Mesodermal cell (in vitro differentiated cells): ENCODE measurements around the gene SLC16A12.

Source experiments
- H3K27ac ChIP-seq: 2 replicates; pipeline ENCODE4 v1.7.0; 2013; ENCODE audit warnings: mild to moderate bottlenecking, low read depth, low read length, moderate library complexity; ENCODE audit not compliant: severe bottlenecking
- H3K36me3 ChIP-seq: 2 replicates; pipeline ENCODE4 v1.7.1; 2013; ENCODE audit warnings: mild to moderate bottlenecking, low read length, moderate library complexity; ENCODE audit not compliant: control insufficient read depth, insufficient read depth
- H3K4me1 ChIP-seq: one replicate; pipeline ENCODE4 v1.7.1; 2013; ENCODE audit warnings: mild to moderate bottlenecking, low read length; ENCODE audit not compliant: insufficient read depth, control insufficient read depth, poor library complexity, severe bottlenecking
- H3K4me3 ChIP-seq: 2 replicates; pipeline ENCODE4 v1.7.0; 2013; ENCODE audit warnings: low read length, control low read depth, mild to moderate bottlenecking; ENCODE audit not compliant: insufficient read depth, poor library complexity, severe bottlenecking; ENCODE audit errors: extremely low read depth
- H3K9me3 ChIP-seq: 2 replicates; pipeline ENCODE4 v1.7.1; 2013; ENCODE audit warnings: mild to moderate bottlenecking, low read length, moderate library complexity; ENCODE audit not compliant: control insufficient read depth
- WGBS, 2 experiments: methylation state at CpG; one replicate each; pipeline ENCODE4 v1.1.5; 2013; ENCODE audit warnings: missing lambda C conversion rate in 2 of 2; ENCODE audit not compliant: insufficient coverage in 2 of 2; 5-methylcytosine and 5-hydroxymethylcytosine counted together

The SLC16A12 gene

GRCh38 chr10:89482256-89482655, 53.1 kb downstream of the SLC16A12 start:
- Histone ChIP-seq H3K4me1 (no peaks in the 10 kb centered on the region), H3K27ac (no peak overlapping the region), H3K9me3 (no peaks in the 10 kb centered on the region), H3K4me3 (no peak overlapping the region), H3K36me3 (no peaks in the 10 kb centered on the region)
- WGBS, 2 experiments, result 100% methylated on average over 2 of the region's 3 CpGs

GRCh38 chr10:89481662-89482061, 53.7 kb downstream of the SLC16A12 start:
- H3K36me3 ChIP-seq, result no peaks in the 10 kb centered on the region
- H3K4me3 ChIP-seq, result no peak overlapping the region
- no peaks in the 10 kb centered on the region for H3K4me1 ChIP-seq
- H3K27ac ChIP-seq, result no peak overlapping the region
- no peaks in the 10 kb centered on the region for H3K9me3 ChIP-seq
- 100% methylated on average over 1 of the region's 3 CpGs; no CpG with 5 or more reads in 1 of the 2 experiments for WGBS, 2 experiments

DNA sequence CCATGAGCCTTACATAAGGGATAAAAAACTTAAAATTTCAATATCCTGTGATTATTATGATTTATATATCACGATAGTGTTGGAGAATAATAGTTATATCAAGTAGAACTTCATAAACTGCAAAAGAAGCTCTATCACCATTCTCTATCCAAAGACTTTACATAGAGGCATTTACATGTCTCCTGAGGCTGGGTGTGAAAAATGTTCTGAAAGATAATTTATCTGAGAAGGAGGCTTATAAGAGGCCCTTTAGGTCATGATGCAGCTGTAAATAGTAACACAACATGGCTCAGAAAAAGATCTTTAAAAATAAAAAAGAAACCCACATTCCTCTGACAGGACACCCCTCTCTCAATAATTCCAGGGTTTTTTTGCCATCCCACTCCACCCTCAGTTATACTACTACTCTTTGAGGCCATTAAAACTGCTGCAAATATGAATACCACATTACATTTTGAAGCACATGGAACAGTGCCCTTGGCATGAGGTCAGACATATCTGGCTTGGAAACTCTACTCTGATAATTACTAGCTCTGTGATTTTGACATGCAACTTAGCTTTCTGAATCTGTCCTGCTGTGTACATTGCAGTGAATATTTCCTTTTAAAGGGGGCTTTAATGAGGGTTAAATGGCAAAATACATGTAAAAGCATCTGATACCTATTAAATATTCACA, 55.5 kb downstream of the SLC16A12 start:
- no CpG with 5 or more reads among the region's 1 CpG for WGBS, 2 experiments
- no peak overlapping the region for H3K4me3 ChIP-seq
- no peaks in the 10 kb centered on the region for H3K9me3 ChIP-seq
- no peaks in the 10 kb centered on the region for H3K36me3 ChIP-seq
- no peaks in the 10 kb centered on the region for H3K4me1 ChIP-seq
- no peak overlapping the region for H3K27ac ChIP-seq

DNA sequence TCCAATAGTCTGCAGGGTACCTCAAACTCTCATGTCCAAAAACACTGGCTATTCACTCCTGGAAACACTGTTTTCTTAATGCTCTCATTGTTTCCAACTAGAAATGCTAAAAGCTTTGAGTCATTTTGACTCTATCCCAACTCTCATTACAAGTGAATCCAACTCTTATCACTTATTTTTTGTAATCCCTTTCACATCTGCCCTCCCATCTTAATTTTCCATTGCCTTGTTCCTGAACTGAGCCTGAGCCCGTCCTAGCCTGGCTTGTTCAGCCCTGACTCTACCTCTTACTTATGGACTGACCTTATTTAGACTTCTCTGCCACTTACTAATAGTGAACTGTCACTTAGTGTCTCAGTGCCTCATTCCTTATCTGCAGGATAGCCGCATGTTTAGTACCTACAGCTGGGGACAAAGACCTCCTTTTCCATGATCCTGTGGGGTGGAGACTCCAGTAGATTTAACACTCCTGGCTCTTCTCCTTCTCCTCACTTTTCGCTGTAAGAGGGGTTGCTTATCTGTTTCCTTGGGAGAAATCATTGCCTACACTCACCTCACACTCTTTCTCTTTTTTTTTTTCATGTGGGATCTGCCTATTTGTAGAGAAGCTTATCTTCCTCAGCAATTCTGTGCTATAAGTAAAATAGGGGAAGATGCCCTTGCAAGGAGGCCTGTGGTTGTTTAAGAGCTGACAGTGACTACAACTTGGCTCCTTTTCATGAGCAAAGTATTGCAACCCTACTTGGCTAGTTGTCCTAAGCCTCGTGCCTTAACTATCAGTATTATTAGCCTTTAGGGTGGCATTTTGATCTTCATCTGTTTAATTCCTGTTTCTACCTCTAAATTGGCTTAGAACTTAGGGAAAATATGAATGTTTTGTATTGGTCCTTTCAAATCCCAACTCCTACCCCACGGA, 56.4 kb downstream of the SLC16A12 start:
- Histone ChIP-seq H3K4me3 (no peak overlapping the region), H3K9me3 (no peaks in the 10 kb centered on the region), H3K36me3 (no peaks in the 10 kb centered on the region), H3K27ac (no peak overlapping the region), H3K4me1 (no peaks in the 10 kb centered on the region)
- WGBS, 2 experiments, result 75 to 94% methylated on average over 1 of the region's 5 CpGs

- Histone ChIP-seq H3K4me1 (no peaks in the 10 kb centered on the region), H3K36me3 (no peaks in the 10 kb centered on the region), H3K9me3 (no peaks in the 10 kb centered on the region), H3K4me3 (no peak overlapping the region), H3K27ac (no peak overlapping the region)
- WGBS, 2 experiments, result 65 to 84% methylated on average over 3 of the region's 4 CpGs
Observed at GRCh38 chr10:89478085-89478738, 57.2 kb downstream of the SLC16A12 start.

DNA sequence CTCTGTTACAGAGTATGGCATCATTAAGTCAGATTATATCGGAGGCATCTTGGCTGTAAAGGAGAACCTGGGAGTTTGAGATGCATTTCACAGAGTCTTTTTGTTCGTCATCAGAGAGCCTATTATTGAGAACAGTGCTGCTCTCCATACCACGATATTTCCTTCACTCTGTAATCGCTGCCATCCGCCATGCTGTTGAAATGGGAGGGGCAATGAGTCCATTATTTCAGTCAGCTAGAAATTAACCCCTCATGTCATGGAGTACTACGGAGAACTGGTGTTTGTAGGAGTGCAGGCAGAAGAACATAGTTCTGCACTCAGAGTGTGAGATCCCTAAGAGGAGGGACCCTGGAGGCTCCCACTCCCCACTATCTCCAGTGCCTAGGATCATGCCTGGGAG, 59.2 kb downstream of the SLC16A12 start:
- WGBS, 2 experiments, result 100% methylated on average over 1 to 3 of the region's 6 CpGs
- H3K27ac ChIP-seq, result no peak overlapping the region
- no peak overlapping the region for H3K4me3 ChIP-seq
- no peaks in the 10 kb centered on the region for H3K4me1 ChIP-seq
- no peaks in the 10 kb centered on the region for H3K36me3 ChIP-seq
- no peaks in the 10 kb centered on the region for H3K9me3 ChIP-seq

- H3K4me3 ChIP-seq, result no peak overlapping the region
Observed at GRCh38 chr10:89475591-89475998, 59.8 kb downstream of the SLC16A12 start.

GRCh38 chr10:89475125-89475524, 60.3 kb downstream of the SLC16A12 start:
- no peaks in the 10 kb centered on the region for H3K9me3 ChIP-seq
- no peak overlapping the region for H3K27ac ChIP-seq
- no peaks in the 10 kb centered on the region for H3K36me3 ChIP-seq
- 45 to 67% methylated on average over 1 to 2 of the region's 2 CpGs for WGBS, 2 experiments
- H3K4me1 ChIP-seq, result no peaks in the 10 kb centered on the region
- no peak overlapping the region for H3K4me3 ChIP-seq

More at GRCh38 chr10:89475591-89475998, 59.8 kb downstream of the SLC16A12 start:
- Histone ChIP-seq H3K9me3 (no peaks in the 10 kb centered on the region), H3K27ac (no peak overlapping the region), H3K36me3 (no peaks in the 10 kb centered on the region), H3K4me1 (no peaks in the 10 kb centered on the region)
- no CpG with 5 or more reads among the region's 4 CpGs for WGBS, 2 experiments

GRCh38 chr10:89474452-89474851, 60.9 kb downstream of the SLC16A12 start:
- WGBS, 2 experiments, result 86 to 88% methylated on average over 3 of the region's 4 CpGs
- H3K36me3 ChIP-seq, result no peaks in the 10 kb centered on the region
- H3K4me1 ChIP-seq, result no peaks in the 10 kb centered on the region
- no peaks in the 10 kb centered on the region for H3K9me3 ChIP-seq
- H3K4me3 ChIP-seq, result no peak overlapping the region
- no peak overlapping the region for H3K27ac ChIP-seq

DNA sequence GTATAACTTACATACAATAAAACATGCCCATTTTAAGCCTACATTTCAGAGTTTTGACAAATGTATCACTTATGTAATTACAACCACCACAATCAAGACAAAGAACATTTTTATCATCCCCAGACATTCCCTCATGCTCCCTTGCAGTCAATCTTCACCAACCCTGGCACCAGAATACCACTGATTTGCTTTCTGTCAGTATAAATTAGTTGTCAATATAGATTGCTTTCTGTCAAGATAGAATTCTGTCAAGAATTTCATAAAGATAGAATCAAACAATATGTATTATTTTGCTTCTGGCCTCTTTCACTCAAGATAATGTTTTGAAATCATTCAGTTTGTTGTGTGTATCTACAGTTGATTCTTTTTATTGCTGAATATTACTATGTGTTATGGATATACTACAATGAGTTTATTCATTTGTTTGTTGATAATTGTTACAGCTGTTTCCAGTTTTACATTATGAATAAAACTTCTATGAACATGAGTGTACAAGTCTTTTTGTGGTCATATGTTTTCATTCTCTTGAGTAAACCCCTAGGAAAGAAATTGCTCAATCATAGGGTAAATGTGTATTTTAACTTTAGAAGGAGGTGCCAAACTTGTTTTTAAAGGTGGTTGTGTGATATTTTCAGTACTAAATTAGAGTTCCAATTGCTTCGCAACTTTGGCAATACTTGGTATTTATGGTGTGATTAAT, 64.1 kb downstream of the SLC16A12 start:
- no peak overlapping the region for H3K4me3 ChIP-seq
- no peak overlapping the region for H3K27ac ChIP-seq
- no peaks in the 10 kb centered on the region for H3K4me1 ChIP-seq
- WGBS, 2 experiments, result no CpG with 5 or more reads among the region's 1 CpG
- H3K9me3 ChIP-seq, result no peaks in the 10 kb centered on the region
- H3K36me3 ChIP-seq, result no peaks in the 10 kb centered on the region
